ENCODE measurements around the gene MAP4K3.
"Not testable (repeated sequence)": the region's sequence is repeated elsewhere in the genome, so short reads cannot be mapped to it uniquely, and the experiment has no call there.

Gene MAP4K3

DNA sequence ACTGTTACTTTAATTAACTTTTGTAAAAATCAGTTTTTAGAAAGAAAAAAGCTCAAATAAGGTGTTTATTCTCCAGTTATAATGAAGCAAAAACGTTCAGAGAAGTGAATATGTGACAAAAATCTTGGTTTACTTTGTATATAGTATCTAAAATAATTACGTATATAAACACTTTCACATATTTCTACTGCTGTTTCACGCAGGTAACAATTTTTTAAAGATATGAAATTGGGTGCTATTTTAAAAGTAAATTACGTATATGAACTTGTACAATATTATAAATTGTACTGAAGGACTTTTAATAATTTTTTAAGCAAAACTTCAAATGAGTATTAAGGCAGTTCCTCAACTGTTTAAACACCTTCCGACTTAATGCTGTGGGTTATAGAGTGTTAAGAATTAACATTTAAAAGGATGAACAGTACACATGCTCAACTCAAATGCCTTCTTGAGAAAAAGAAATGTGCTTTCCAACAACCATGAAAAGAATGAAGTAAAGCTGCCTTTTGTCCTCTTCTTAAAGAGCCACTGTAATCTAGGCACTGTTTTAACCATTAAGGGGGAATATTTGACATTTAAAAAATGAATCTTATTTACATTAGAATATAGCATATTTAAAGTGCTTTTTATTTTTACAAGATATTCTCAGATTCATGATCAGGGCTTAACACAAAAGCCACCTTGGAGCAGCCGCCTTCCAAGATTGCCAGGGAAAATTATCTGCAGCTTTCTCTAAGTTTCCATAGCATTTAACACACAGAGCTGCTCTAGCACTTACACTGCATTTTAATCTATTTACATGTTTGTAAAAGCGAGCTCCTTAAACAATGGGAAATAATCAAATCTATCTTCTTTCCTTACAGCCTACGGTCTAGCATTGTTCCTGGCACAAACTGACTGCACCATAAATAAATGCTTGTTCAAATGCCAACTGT, 136.8 kb downstream of the MAP4K3 start:
- DNase-seq, result no peak

DNA sequence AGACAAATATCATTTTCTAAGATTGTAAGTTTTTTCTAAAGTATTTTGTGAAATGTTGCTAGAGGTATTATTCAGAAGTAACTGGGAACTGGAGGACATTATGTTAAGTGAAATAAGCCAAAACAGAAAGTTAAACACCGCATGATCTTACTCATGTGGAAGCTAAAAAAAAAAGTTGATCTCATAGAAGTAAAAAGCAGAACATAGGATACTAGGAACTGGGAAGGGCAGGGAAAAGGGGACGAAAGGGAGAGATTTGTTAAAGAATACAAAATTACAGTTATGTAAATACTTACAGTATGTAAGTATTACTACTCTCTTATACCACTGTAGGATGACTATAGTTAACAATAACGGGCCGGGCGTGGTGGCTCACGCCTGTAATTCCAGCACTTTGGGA, 146.7 kb downstream of the MAP4K3 start:
- no peak for DNase-seq

DNA sequence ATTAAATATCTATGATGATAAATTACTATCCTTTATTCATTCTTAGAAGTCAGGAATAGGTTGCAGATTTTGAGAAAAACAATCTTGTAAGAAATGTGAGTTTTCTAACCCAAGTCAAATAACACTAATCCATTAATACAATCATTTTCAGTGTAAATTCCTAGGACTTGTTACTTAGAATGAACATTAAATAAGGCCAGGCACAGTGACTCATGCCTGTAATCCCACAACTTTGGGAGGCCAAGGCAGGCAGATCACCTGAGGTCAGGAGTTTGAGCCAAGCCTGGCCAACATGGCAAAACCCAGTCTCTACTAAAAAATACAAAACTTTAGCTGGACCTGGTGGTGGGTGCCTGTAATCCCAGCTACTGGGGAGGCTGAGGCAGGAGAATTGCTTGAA, 147.5 kb downstream of the MAP4K3 start:
- no peak for DNase-seq

DNA sequence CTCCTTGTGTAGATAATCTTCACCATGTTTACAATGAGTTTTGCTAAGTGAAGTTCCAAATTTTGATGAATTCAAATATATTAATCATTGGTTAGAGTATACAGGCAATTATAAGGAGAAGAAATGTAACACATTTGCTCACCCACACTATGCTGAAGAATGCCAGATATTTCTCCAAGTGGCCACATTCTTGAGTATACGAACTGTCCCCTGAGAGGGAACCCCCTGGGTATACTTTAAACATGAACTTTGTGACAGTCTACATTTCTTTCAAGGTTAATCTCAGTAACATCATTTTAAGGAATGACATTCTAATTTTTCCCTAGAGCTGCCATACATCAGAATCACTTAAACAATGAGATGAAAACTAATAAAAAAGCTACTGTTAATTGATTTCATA, 153.5 kb downstream of the MAP4K3 start:
- no peak for DNase-seq

DNA sequence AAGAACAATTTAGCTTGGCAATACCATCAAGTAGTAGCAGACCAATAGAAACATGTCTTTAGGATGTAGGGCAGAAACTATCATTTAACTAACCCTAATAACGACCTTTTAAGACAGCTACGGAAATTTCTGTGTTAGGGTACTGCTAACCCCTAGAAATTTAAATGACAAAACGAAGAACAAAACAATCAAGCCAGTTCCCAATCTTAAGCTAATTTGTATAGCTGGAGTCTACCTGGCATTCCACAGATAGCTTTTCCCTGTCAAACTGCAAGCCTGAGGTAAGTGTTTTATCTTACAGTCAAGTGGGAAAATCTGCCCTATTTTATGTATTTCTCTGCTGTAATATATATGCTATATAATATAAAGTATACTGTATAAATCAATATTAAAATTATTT, 155.7 kb downstream of the MAP4K3 start:
- no peak for DNase-seq

DNA sequence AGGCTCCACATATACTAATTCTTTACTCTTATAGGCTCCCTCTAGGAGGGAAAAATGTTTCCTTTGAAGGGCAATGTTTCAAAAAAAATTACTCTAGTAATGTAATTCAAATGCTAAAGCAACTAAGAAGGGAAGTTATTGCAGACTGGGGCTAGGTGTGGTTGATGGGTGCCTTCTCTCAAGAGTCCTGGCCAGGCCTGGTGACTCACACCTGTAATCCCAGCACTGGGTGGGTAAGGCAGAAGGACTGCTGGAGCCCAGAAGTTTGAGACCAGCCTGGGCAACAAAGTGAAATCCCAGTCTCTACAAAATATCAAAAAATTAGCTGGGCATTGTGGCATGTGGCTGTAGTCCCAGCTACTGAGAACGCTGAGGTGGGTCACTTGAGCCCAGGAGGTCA, 162.1 kb downstream of the MAP4K3 start:
- no peak for DNase-seq

DNA sequence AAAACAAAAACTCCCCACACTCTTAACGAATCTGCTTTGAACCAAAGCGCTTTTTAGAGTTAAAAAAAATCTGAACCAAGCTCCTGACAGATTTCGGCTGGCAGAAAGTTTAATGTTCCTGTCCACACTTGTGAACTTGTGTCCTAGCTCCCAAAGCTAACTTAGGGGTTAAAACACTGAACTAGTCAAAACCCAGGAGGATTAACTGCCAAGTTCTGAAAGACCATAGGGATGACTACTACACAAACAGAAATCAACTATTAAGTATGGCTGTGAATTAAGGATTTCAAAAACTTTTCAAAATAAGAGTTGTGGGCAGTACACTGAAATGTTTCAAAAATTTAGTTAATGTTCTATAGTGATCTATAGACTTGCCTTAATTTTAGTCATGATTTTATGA, 167.1 kb downstream of the MAP4K3 start:
- DNase-seq, result no peak

DNA sequence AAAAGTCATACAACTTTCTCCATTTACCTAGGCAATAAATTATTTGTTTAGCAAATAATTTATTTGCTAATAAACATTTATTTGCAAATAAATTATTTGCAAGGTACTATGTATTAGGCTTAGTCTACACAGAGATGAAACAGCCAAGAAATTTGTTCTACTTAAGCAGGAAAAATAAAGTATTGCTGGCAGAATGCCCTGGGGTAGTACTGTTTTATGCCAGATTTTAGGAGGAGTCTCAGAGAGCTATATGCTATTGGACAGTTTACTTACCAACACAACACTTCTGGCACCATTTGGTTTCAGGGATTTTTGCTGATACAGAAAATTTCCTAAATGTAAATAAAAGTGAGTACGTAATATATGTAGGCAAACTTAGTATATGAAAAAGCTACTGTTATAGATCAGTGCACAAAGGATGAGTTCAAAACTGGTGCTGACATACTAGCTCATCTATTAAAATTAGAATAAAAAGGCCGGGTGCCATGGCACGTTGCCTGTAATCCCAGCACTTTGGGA, 170.1 kb downstream of the MAP4K3 start:
- no peak for DNase-seq

DNA sequence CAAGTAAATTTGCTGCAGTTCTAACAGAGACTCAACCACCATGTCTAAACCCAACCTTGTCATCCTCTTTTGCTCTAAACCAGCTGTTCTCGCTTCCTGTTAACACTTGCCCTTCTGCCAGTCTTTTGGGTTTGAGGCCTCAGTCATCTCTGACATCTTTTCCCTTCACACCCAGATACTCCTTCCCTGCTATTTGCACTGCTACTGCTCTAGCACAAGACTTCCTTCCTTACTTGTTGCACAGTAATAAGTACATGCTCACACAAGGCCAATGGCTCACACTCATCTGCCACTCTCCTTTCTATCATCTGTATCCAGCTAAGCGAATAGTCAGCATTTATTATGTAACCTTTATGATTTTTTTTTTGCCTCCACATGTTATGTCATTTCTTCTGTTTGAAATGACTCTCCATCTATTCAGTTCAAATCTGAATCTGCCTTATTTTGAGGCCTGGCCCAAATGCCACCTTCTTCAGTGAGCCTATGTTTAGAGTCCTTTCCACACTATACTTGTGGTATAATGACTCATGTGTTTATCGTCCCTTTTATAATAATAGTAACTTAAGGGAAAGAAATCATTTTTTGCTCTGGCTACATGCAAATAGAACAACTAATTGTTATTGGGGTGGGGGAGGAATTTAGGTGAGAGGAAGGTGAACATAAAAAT, 170.8 kb downstream of the MAP4K3 start:
- DNase-seq, result no peak

DNA sequence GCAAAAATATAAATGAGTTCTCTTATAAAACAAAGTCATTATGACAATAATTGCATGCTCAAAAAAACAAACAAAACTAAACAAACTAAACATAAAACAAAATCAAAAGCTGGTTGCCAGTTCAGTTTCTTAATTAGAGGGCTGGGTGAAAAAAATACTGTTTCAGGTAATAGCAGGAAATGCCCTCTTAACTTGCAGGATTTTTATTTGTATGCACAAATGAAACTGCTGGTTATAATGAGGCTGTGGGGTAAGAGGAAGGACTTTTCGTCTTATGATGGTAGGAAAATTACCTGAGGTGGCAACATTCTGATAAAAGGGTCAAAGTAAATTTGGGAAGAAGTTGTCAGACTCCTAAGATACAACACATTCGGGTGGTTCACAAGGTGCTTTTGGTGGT, 171.8 kb downstream of the MAP4K3 start:
- no peak for DNase-seq

DNA sequence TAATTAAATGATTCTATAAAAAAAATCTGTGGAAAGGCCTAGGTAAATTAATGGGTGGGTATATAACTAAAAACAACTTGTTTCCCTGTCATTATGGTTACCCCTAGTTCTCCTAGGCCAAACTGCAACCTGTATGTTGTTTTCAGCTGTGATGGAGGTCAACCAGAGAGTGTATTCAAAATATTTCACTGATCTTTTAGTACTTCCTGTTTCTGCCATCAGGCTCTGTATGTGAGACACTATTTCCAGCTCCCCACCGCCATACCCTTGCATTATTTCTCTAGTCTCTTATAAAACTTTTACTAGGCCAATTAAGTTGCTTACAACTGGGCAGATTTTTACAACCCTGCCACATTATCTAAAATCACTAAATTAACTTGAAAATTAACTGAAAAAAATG, 172.4 kb downstream of the MAP4K3 start:
- DNase-seq, result no peak

DNA sequence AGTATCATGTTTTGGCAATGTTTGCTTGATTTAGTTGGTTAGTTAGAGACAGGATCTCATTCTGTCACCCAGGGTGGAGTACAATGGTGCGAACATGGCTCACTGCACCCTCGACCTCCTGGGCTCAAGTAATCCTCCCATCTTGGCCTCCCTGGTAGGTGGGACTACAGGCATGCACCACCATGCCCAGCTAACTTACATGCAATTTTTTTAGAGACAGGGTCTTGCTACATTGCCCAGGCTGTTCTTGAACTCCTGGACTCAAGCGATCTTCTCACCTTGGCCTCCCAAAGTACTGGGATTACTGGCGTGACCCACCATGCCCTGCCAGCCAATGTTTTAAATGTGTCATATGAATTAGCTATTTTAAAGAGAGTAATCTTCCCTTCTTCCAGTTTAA, 177.0 kb downstream of the MAP4K3 start:
- no peak for DNase-seq

DNA sequence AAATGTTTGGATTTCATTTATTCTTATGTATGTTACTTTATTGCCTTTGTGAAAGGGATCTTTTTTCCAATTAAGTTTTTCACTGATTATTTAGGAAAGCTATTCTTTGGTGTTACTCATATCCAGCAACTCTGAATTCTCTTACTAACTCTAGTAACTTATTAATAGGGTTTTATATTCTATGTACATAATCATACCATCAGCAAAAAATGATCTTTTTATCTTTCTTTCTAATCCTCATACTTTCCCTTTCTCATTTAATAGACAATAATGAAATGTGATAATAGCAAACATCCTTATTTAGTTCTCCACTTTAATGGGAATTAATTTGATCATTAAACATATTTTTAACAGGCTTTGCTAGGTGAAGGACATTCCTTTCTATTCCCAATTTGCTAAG, 181.0 kb downstream of the MAP4K3 start:
- no peak for DNase-seq

DNA sequence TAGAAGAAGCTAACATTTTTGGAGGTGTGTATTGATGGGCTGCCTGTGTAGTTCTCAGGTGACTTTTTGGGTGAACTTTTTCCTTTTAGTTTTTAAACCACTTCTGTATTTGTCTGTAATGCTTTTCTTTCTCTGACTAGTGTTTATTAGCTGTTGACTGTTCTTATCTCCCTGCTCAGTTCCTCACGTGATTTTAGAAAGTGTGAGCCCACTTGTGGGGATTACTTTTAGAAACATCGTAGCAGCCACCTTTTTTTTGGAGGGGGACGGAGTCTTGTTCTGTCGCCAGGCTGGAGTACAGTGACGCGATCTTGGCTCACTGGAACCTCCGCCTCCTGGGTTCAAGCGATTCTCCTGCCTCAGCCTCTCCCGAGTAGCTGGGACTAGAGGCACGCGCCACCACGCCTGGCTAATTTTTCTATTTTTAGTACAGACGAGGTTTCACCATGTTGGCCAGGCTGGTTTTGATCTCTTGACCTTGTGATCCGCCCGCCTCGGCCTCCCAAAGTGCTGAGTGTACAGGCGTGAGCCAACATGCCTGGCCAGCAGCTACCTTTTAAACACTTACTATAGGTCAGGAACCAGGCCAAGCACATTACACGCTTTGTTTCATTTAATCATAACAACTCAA, 184.1 kb downstream of the MAP4K3 start:
- no peak for DNase-seq

DNA sequence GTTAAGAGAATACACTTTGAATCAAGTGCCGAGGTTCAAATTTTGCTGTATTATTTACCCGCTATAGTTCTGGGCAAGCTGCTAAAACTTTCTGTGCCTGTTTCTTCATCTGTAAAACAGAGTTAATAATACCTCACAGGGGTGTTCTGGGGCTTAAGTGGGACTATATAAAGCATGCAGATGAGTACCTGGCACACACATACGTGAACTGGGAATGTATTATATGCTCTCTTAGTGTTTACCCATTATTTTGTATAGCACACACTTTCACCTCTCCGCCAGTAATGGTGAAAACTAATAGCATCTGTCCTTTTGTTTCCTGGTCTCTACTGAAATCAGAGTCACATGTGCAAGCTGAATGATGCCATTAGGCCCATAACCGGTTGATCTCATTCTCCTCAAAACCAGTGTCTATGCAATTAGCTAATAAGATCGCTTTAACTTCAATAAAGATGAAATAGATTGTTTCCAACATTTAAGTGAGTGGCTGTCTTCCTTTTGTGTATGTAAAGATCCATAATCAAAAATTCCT, 189.5 kb downstream of the MAP4K3 start:
- no peak for DNase-seq

DNA sequence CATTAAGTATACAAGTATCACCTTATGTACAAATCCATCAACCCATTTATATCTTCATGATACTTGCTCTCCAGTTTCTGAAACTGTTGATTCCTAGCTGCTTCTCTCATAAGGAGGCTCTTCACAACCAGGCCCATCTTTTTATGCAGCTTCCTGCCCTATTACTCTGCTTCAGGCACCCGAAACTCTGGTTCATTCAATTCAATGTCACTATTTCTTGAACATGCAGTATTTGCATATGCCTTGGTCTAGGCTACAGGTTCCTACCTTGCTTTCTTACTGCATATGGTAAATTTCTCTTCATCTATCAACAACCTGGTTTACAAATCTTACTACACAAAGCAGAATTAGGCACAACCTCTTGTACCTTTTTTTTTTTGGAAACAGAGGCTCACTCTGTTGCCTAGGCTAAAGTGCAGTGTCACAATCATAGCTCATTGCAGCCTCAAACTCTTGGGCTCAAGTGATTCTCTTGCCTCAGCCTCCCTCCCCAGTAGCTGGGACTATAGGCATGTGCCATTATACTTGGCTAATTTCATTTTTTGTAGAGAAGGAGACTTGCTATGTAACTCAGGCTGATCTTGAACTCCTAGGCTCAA, 190.6 kb downstream of the MAP4K3 start:
- DNase-seq, result no peak

DNA sequence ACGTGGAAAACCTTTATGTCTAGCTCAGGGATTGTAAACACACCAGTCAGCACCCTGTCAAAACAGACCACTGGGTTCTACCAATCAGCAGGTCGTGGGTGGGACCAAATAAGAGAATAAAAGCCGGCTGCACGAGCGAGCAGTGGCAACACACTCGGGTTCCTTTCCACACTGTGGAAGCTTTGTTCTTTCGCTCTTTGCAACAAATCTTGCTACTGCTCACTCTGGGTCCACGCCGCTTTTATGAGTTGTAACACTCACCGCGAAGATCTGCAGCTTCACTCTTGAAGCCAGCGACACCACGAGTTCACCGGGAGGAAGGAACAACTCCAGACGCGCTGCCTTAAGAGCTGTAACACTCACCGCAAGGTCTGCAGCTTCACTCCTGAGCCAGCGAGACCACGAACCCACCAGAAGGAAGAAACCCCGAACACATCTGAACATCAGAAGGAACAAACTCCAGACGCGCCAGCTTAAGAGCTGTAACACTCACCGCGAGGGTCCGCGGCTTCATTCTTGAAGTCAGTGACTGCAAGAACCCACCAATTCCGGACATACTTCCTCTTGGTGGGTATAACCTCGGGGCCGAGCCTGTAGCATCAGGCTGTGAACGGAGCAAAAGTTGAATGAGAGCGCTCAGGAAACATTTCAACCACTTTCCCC, 192.0 kb downstream of the MAP4K3 start:
- DNase-seq, result not testable (repeated sequence)

DNA sequence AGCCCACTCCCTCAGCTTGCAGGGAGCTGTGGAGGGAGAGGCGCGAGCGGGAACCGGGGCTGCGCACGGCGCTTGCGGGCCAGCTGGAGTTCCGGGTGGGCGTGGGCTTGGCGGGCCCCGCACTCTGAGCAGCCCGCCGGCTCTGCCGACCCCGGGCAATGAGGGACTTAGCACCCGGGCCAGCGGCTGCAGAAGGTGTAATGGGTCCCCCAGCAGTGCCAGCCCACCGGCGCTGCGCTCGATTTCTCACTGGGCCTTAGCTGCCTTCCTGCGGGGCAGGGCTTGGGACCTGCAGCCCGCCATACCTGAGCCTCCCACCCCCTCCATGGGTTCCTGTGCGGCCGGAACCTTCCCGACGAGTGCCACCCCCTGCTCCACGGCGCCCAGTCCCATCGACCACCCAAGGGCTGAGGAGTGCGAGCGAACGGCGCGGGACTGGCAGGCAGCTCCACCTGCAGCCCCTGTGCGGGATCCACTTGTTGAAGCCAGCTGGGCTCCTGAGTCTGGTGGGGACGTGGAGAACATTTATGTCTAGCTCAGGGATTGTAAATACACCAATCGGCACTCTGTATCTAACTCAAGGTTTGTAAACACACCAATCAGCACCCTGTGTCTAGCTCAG, 192.7 kb downstream of the MAP4K3 start:
- not testable (repeated sequence) for DNase-seq

DNA sequence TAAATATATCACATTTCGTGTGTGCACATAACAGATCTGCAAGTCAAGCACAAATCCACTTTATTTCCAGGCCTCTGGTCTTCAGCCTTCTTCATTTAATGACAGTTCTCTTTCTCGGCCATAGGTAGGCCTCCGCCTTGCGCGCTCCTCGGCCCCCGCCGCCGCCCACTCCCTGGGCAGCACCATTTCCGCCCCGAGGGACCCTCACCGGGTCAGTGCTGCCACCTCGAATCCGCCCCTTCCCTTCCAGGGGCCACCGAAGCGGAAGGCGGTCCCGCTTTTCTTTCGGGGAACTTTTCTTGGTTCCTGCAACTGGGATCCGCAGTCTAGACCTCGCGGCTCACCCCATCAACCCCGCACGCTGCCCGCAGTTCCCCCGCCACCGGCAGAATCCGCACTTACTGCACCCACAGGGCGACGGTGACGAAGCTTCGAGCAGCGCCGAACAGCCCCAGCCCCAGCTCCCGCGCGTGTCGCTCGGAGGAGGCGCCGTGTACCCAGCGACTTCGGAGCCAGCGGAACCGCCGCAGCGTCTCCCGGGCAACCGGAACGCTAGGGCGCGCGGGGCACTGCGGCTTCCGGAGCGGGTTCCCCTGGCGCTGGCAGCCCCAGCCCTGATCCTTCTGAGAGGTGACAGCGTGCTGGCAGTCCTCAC, 193.5 kb downstream of the MAP4K3 start, which contains the start of gene CDKL4:
Gene CDKL4, minus strand, starts transcription at position 502 of the 655 bp plus-strand sequence.
- DNase-seq, result no peak

DNA sequence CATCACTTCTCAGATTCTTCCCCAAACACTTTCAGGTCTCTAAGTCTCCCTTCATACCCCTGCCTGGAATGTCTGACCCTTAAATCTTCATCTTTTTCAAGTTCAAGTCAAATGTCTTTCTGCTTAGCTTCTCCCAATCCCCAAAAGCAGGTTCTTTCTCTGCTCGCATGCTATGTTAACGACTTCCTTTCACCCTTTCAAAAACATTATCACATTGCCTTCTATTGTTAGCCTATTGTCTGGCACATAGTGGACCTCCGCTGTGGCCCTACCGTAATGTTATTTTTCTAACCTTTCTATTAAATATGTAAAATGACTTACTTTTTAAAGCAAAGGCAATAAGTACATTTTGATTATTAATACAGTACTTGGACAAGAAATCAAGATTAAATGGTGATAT, 195.5 kb downstream of the MAP4K3 start:
- DNase-seq, result no peak

DNA sequence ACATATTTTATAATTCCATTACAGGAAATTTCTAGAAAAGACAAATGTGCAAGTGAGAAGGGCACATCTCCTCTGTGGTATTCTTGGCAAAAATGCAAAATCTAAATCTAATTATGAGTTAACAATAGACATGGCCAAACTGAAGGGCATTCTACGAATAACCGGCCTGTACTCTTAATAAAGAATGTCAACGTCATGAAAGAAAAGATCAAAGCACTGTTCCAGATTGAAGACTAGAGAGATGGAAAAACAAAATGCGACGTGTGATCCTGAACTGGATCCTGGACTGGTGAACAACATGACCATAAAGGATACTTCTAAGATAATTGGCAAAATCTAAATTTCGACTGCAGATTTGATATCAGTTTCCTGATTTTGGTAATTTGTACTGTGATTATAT, 196.3 kb downstream of the MAP4K3 start:
- no peak for DNase-seq

Measured in NCI-H524 (cell line).